ENCODE measurements around the gene ARHGAP35. TPM values are rescaled to one million over a fixed set of nuclear protein-coding genes. Genes with fewer than 3 reads are reported as not detected.

ARHGAP35 gene
- total RNA-seq, 1 donor from 2014 or later = 63.8 TPM

DNA sequence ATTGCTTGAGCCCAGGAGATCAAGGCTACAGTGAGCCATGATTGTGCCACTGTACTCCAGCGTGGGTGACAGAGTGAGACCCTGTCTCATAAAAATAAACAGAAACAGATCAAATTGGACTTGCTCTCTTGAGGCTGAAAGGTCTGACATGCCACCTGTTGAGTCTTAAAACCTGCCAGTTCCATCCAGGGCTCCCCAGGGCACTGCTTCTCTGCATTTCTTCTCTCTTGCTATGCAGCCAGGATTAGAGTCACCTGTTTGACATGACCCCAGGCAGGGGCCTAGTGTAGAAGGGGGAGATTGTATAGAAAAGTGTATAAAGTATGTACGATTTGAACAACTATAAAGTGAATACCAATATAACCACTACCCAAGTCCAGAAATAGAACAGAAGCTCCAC lies 45.4 kb downstream of the ARHGAP35 start:
- intact Hi-C loops (cut with DNase I) = no loop called here
- H3K4me1 ChIP-seq = peaks cover 46% of the 10 kb centered on the region
- no peaks in the 10 kb centered on the region for H3K27me3 ChIP-seq
- no peaks in the 10 kb centered on the region for H3K9me3 ChIP-seq
- no peak for ATAC-seq
- H3K27ac ChIP-seq = no peak overlapping the region
- no peaks in the 10 kb centered on the region for H3K36me3 ChIP-seq
- TF ChIP-seq CTCF (IDR thresholded peaks at IDR 0.05) = no peak
- H3K4me3 ChIP-seq = no peak overlapping the region
- DNase-seq = no peak

DNA sequence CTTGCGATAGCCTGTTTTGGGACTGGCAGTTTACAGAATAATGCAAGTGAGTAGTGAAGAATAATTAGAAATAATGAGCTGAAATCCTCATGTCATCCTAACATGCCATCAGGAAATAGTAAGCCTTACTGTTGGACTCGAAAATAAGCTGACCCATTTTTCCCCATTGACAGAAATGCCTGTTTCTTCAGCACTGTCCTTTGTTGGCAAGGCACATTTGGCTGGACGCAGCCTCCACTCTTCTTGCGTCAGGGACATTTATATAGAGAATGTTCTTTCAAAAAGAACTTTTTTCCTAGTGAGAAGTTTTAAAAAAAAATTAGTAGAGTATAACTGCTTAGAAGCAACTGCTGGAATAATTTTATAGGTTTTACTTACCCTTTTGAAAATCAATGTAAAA lies 47.1 kb downstream of the ARHGAP35 start:
- no peaks in the 10 kb centered on the region for H3K36me3 ChIP-seq
- intact Hi-C loops (cut with DNase I) = no loop called here
- peaks cover 47% of the 10 kb centered on the region for H3K4me1 ChIP-seq
- no peak overlapping the region for H3K4me3 ChIP-seq
- H3K27me3 ChIP-seq = no peaks in the 10 kb centered on the region
- ATAC-seq (no peak), DNase-seq (no peak)
- no peaks in the 10 kb centered on the region for H3K9me3 ChIP-seq
- H3K27ac ChIP-seq = no peak overlapping the region
- TF ChIP-seq CTCF (IDR thresholded peaks at IDR 0.05) = no peak

DNA sequence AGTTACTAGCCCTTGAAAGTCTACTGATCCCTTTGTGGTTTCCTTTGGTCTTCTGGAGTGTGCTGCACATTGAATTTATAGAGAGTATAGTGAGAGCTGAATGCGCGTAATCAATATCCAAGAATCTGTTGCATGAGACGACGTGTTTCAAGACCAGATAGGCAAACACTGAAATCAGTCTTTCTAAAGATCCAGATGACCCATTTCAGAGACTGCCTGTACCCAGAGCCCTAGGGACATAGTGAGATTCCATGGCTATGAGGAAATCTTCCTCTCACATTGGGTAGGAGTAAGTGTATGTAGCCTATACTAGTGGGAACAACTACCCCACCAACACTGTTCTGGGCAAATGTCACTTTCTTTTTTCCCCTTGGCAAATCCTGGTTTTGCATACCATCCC lies 48.6 kb downstream of the ARHGAP35 start:
- Histone ChIP-seq H3K4me1 (peaks cover 48% of the 10 kb centered on the region), H3K9me3 (no peaks in the 10 kb centered on the region), H3K27ac (no peak overlapping the region), H3K4me3 (no peak overlapping the region), H3K27me3 (no peaks in the 10 kb centered on the region), H3K36me3 (no peaks in the 10 kb centered on the region)
- no peak for ATAC-seq
- TF ChIP-seq CTCF (IDR thresholded peaks at IDR 0.05) = no peak
- DNase-seq = no peak
- intact Hi-C loops (cut with DNase I) = no loop called here

Other genes starting within 250 kb of the ARHGAP35 start
- 12.6 TPM for gene PTGIR, start 235.9 kb upstream of the ARHGAP35 start, total RNA-seq
- not detected for gene GNG8, start 224.8 kb upstream of the ARHGAP35 start, total RNA-seq
- 10.0 TPM for gene DACT3, start 199.8 kb upstream of the ARHGAP35 start, total RNA-seq
- 58.9 TPM for gene PRKD2, start 143.9 kb upstream of the ARHGAP35 start, total RNA-seq
- gene FKRP, start 114.9 kb upstream of the ARHGAP35 start, total RNA-seq = 14.2 TPM
- gene STRN4, start 114.5 kb upstream of the ARHGAP35 start, total RNA-seq = 68.5 TPM
- gene SLC1A5, start 72.4 kb upstream of the ARHGAP35 start, total RNA-seq = 133 TPM
- gene AP2S1, start 10.2 kb upstream of the ARHGAP35 start, total RNA-seq = 101 TPM
- 1.3 TPM for gene NPAS1, start 158.8 kb downstream of the ARHGAP35 start, total RNA-seq
- 28.0 TPM for gene TMEM160, start 187.6 kb downstream of the ARHGAP35 start, total RNA-seq

All from upper lobe of right lung (tissue), 1 donor.